PC-3 (cell line): ENCODE measurements around the gene ARHGAP5. TPM values are rescaled to one million over a fixed set of nuclear protein-coding genes. Genes with fewer than 3 reads are reported as not detected.

Experiments
- ATAC-seq: fragments of 200-7000 bp; cut with Tn5 transposase; 2 replicates; pipeline ENCODE4 v1.9.1; 2020; ENCODE audit warnings: mild to moderate bottlenecking, moderate library complexity
- BruUV-seq: library from RNA; stranded (reverse); fragments of 400-500 nt; replicated peaks from 2 replicates; lab custom pipeline; 2021; lab: Mats Ljungman, UMichigan
- CTCF ChIA-PET: fragments of 300-600 bp; sonication (Branson Sonifier 250); formaldehyde crosslinking; loops from one replicate; lab custom pipeline; 2022; ENCODE audit warnings: antibody characterized with exemption; lab: Charles Lee
- POLR2A ChIA-PET: fragments of 300-600 bp; sonication (Branson Sonifier 250); formaldehyde crosslinking; loops from one replicate; lab custom pipeline; 2022; ENCODE audit warnings: antibody characterized with exemption; ENCODE audit not compliant: unreplicated experiment; lab: Charles Lee
- DNase-seq: peaks from one replicate; pipeline ENCODE4 v3.0.0-alpha.2; 2015
- H2AFZ ChIP-seq: fragments of 300-600 bp; sonication (generic); 2 replicates; pipeline ENCODE4 v1.6.0; 2016; ENCODE audit warnings: antibody characterized with exemption, low read length
- H3F3A ChIP-seq: fragments of 300-600 bp; sonication (generic); one replicate; pipeline ENCODE4 v1.6.0; 2017; ENCODE audit warnings: antibody characterized with exemption, low read length, control low read depth, mild to moderate bottlenecking; ENCODE audit not compliant: unreplicated experiment
- H3K27ac ChIP-seq: fragments of 300-600 bp; sonication (generic); 2 replicates; pipeline ENCODE4 v1.5.1; 2016; ENCODE audit warnings: mild to moderate bottlenecking, low read length
- H3K27me3 ChIP-seq: fragments of 300-600 bp; sonication (generic); 2 replicates; pipeline ENCODE4 v1.6.1; 2016; ENCODE audit warnings: low read length, mixed read lengths
- H3K36me3 ChIP-seq: fragments of 300-600 bp; sonication (generic); 2 replicates; pipeline ENCODE4 v1.6.1; 2016; ENCODE audit warnings: low read depth, mixed run types, low read length, mixed read lengths
- H3K4me1 ChIP-seq: fragments of 300-600 bp; sonication (generic); 2 replicates; pipeline ENCODE4 v1.5.1; 2016; ENCODE audit warnings: low read length; ENCODE audit not compliant: insufficient read depth
- H3K4me2 ChIP-seq: fragments of 300-600 bp; sonication (generic); 2 replicates; pipeline ENCODE4 v1.6.0; 2016; ENCODE audit warnings: low read length
- H3K4me3 ChIP-seq: fragments of 300-600 bp; sonication (generic); 2 replicates; pipeline ENCODE4 v1.5.1; 2016; ENCODE audit warnings: mild to moderate bottlenecking, low read length, mixed read lengths
- H3K79me2 ChIP-seq: fragments of 300-600 bp; sonication (generic); 2 replicates; pipeline ENCODE4 v1.6.1; 2017; ENCODE audit warnings: low read length, mixed read lengths
- H3K9ac ChIP-seq: fragments of 300-600 bp; sonication (generic); 2 replicates; pipeline ENCODE4 v1.6.0; 2016; ENCODE audit warnings: mild to moderate bottlenecking, low read length
- H3K9me2 ChIP-seq: fragments of 300-600 bp; sonication (generic); replicated peaks from 2 replicates; pipeline ENCODE4 v1.6.1; 2016; ENCODE audit warnings: mixed run types, low read length, mixed read lengths
- H3K9me3 ChIP-seq: fragments of 300-600 bp; sonication (generic); 2 replicates; pipeline ENCODE4 v1.6.1; 2016; ENCODE audit warnings: low read length, mixed read lengths
- H4K20me1 ChIP-seq: fragments of 300-600 bp; sonication (generic); 2 replicates; pipeline ENCODE4 v1.6.1; 2016; ENCODE audit warnings: low read length, mixed read lengths
- EZH2 ChIP-seq: fragments of 300-600 bp; sonication (generic); IDR thresholded peaks from one replicate; pipeline ENCODE4 v1.6.1; 2017; ENCODE audit warnings: antibody characterized with exemption, mild to moderate bottlenecking, low read length; ENCODE audit not compliant: unreplicated experiment
- EZH2phosphoT487 ChIP-seq: fragments of 300-600 bp; sonication (generic); IDR thresholded peaks from 2 replicates; pipeline ENCODE4 v1.6.1; 2018; ENCODE audit warnings: mild to moderate bottlenecking, antibody characterized with exemption, low read length, borderline replicate concordance
- intact Hi-C: fragments of 100-400 bp; cut with micrococcal nuclease; formaldehyde crosslinking; loops from 2 replicates; pipeline ENCODE4 v1.9.0; 2023
- total RNA-seq: library from RNA; depleted of rRNA; stranded (reverse); fragments of >200 nt; gene quantifications from 2 replicates; pipeline ENCODE4 v1.2.3, GENCODE V29; 2014
- TF ChIP-seq, protein P1 (sequence below): fragments of 300-600 bp; sonication (generic); conservative IDR thresholded peaks from 2 replicates; pipeline ENCODE4 v1.5.1; 2017; ENCODE audit warnings: antibody characterized with exemption, low read depth, mild to moderate bottlenecking, low read length

Gene ARHGAP5
- total RNA-seq, 1 experiment from 2014 or later, result 46.4 TPM

- CTCF ChIA-PET, result no interaction called here
- BruUV-seq, result no TSS peak
- Histone ChIP-seq H3K79me2 (no peaks in the 10 kb centered on the region), H3K27ac (no peak overlapping the region), H3K4me1 (no peaks in the 10 kb centered on the region), H3K9ac (no peak overlapping the region), H3K36me3 (no peaks in the 10 kb centered on the region), H3F3A (no peaks in the 10 kb centered on the region), H3K4me2 (no peak overlapping the region), H4K20me1 (no peaks in the 10 kb centered on the region), H3K4me3 (no peak overlapping the region), H3K9me2 (no peaks in the 10 kb centered on the region), H2AFZ (no peak overlapping the region), H3K27me3 (no peaks in the 10 kb centered on the region), H3K9me3 (no peaks in the 10 kb centered on the region)
- peak; percentile 40 for DNase-seq
- TF ChIP-seq EZH2 (no peak), EZH2phosphoT487 (no peak)
- TF ChIP-seq, protein P1, sequence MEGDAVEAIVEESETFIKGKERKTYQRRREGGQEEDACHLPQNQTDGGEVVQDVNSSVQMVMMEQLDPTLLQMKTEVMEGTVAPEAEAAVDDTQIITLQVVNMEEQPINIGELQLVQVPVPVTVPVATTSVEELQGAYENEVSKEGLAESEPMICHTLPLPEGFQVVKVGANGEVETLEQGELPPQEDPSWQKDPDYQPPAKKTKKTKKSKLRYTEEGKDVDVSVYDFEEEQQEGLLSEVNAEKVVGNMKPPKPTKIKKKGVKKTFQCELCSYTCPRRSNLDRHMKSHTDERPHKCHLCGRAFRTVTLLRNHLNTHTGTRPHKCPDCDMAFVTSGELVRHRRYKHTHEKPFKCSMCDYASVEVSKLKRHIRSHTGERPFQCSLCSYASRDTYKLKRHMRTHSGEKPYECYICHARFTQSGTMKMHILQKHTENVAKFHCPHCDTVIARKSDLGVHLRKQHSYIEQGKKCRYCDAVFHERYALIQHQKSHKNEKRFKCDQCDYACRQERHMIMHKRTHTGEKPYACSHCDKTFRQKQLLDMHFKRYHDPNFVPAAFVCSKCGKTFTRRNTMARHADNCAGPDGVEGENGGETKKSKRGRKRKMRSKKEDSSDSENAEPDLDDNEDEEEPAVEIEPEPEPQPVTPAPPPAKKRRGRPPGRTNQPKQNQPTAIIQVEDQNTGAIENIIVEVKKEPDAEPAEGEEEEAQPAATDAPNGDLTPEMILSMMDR, result no peak
- ATAC-seq, result peak; percentile 81
- intact Hi-C loops, result no loop called here
- POLR2A ChIA-PET, result no interaction called here
These were observed 29.3 kb upstream of the ARHGAP5 start for GRCh38 chr14:32047791-32048190.

GRCh38 chr14:32049361-32050088, 27.6 kb upstream of the ARHGAP5 start:
- Histone ChIP-seq H2AFZ (no peak overlapping the region), H3K4me1 (no peaks in the 10 kb centered on the region), H3K79me2 (no peaks in the 10 kb centered on the region), H4K20me1 (no peaks in the 10 kb centered on the region), H3K36me3 (no peaks in the 10 kb centered on the region), H3K9me3 (no peaks in the 10 kb centered on the region), H3K9ac (no peak overlapping the region), H3K4me3 (no peak overlapping the region), H3K27ac (no peak overlapping the region), H3K9me2 (no peaks in the 10 kb centered on the region), H3F3A (no peaks in the 10 kb centered on the region), H3K4me2 (no peak overlapping the region), H3K27me3 (no peaks in the 10 kb centered on the region)
- ATAC-seq (peak; percentile 27; the same call in 1 of the 2 replicates), DNase-seq (peak; percentile 10)
- CTCF ChIA-PET, result no interaction called here
- no TSS peak for BruUV-seq
- TF ChIP-seq EZH2phosphoT487, result no peak
- no peak for TF ChIP-seq EZH2
- TF ChIP-seq, protein P1, result no peak
- intact Hi-C loops, result no loop called here
- POLR2A ChIA-PET, result no interaction called here

GRCh38 chr14:32050878-32051277, 26.2 kb upstream of the ARHGAP5 start:
- Histone ChIP-seq H3K79me2 (no peaks in the 10 kb centered on the region), H3K4me3 (no peak overlapping the region), H3K4me2 (no peak overlapping the region), H3K9ac (no peak overlapping the region), H4K20me1 (no peaks in the 10 kb centered on the region), H3K9me3 (no peaks in the 10 kb centered on the region), H3K9me2 (no peaks in the 10 kb centered on the region), H3F3A (no peaks in the 10 kb centered on the region), H3K27me3 (no peaks in the 10 kb centered on the region), H2AFZ (no peak overlapping the region), H3K36me3 (no peaks in the 10 kb centered on the region), H3K4me1 (no peaks in the 10 kb centered on the region), H3K27ac (no peak overlapping the region)
- ChIA-PET CTCF (no interaction called here), POLR2A (no interaction called here)
- TF ChIP-seq, protein P1, result no peak
- no peak for TF ChIP-seq EZH2phosphoT487
- TF ChIP-seq EZH2, result no peak
- no TSS peak for BruUV-seq
- no peak for DNase-seq
- ATAC-seq, result no peak
- intact Hi-C loops, result no loop called here
